Activated CD8-positive, alpha-beta memory T cell treated with anti-CD3 and anti-CD28 coated beads for 1 hour (primary cell): ENCODE measurements around the gene TMEM184B.
A peak's percentile ranks its signal among the peaks of the same experiment; 100 is the strongest.

Experiments used
- DNase-seq, 2 donors: peaks; one replicate each; pipeline ENCODE4 v3.0.0-alpha.2; 2020; ENCODE audit warnings: low read depth in 1 of 2; ENCODE audit errors: extremely low read depth in 1 of 2

The TMEM184B gene

DNA sequence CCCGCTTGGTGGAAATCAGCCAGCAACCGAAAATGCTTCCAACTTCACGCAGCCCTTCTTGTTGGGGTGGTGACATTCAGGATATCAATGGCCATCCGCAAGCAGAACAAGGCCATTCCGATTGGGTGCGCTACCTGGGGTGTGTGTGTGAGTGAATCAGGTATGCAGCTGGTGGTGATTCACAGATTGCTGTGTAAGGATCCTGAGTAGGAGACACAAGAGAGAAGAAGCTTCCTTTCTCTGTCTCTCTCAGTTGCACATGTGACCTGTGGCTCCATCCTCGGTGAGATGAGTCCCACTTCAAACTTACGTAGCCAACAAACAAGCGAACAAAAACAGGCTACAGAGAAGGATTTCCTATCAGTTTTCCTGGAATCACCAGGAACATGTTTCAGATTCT, 9.6 kb upstream of the TMEM184B start:
- no peak for DNase-seq

GRCh38 chr22:38276166-38276565, 3.4 kb upstream of the TMEM184B start:
- no peak for DNase-seq

DNA sequence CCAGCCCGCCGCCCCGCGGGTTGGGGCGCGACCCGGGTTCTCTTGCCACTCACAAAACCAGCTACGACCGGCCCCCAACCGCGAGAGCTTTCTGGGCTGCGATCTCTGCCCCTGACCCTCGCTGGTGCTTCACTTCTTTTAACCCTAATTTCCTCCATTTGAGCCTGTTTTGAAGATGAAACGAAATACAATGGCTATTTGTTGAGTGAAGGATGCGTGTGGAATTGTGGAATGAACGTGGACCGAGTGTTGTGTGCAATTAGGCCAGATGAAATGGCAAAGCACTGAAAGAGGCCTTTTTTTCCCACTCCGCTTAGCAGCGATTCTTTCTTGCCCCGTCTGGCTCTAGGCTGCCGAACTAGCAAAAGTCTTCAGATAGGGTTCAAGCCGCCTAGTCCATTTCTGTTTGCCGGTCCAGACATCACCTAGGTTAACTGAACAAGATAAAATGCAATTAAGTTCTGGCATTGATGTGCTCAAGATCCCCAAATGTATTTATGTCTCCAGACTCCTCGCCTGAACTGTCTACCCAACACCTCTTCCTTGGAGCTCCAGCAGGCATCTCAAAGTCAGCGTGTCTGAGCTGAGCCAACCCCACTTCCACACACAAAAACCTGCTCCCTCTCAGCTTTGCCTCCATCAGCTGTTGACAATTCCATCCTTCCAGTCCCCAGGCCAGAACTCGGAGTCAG, 471 bp upstream of the TMEM184B start:
- no peak for DNase-seq

DNA sequence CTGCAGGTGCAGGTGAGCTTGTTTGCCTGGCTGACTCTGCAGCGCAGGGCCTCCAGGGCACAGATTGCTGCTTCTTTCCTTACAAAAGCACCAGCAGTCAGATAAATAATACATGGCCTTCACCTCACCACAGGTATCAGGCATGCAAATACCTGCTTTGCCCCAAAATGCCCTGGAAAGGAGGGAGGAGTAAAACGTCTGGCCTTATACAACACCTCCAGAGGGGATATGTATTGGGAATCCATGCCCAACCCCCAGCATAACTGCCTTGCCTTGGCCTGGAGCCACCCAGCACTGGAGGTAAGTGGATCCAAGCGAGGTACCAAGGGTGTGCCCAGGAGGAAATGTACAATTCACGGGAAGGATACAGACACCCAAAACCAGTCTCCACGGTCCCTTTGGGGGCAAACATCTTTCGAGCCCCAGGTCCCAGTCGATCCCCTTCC, 860 bp downstream of the TMEM184B start:
- DNase-seq = no peak

DNA sequence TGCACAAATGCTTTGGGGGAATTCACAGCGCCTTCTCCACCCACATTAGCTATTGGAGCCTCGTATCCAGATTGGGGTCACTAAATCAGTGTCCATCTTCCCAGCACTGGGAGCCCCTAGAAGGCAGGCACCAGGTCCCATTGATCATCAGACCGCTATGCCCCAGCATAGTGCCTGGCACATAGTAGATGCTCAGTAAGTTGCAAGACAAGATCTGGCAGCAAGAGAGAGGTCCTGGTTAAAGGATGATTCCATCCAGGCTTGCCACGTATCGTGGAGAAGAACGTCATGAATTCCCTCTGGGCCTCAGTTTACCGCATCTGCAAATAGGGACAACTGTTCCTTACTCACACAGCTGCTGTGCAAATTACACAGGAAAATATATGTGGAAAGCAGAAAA, 1.7 kb downstream of the TMEM184B start:
- no peak for DNase-seq

GRCh38 chr22:38270091-38270992, 2.5 kb downstream of the TMEM184B start:
- DNase-seq = no peak

DNA sequence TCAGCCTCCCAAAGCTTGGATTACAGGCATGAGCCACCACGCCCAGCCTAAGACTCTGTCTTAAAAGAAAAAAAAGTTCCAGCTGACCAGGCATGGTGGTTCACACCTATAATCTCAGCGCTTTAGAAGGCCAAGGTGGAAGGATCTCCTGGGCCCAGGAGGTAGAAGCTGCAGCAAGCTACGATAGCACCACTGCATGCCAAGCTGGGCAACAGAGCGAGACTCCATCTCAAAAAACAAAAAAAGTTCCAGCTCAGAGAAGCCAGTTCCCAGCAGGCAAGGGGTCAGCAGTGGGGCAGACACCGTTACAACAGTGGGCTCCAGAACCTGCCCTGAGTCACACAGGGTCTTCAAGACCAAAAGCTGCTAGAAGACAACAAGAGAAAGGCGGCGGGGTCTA, 3.3 kb downstream of the TMEM184B start:
- DNase-seq = no peak

- DNase-seq = peak; percentile 18 to 27
Observed at GRCh38 chr22:38267086-38267485, 5.7 kb downstream of the TMEM184B start.

- DNase-seq = no peak
Observed at GRCh38 chr22:38266120-38266519, 6.7 kb downstream of the TMEM184B start.

- no peak for DNase-seq
Observed at GRCh38 chr22:38264322-38264843, 8.4 kb downstream of the TMEM184B start.

DNA sequence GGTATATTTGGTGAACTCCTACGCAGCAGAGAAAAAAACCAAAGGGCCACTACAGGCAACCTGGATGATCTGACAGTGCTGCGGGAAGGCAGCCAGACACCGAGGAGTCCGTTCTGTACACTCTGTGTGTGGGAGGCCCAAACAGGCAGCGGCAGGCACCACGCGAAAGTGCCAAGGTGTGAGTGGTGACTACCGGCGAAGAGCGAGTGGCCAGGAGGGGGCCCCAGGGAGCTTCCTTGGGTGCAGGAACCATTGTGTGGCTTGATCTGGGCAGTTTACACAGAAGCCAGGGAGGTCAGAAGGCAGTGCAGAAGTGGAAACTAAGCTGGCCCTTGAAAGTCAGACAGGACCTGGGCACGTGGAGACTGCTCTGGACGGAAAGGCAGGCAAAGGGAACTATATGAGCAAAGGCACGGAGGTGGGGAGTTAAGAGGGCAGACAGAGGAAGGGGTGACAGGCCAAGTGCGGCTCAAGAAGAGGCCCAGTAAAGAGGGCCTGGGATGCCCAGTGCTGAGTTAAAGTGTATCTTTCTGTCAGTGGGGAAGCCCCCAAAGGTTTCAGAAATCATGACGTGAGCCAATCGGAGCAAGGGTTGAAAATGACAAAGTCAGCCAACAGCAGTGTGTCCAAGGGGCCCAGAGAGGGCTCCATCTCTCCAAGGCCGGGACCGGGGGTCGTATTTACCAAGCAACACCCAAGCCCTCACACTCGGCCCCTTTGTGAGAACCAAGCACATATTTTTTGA, 10.6 kb downstream of the TMEM184B start:
- DNase-seq = no peak

DNA sequence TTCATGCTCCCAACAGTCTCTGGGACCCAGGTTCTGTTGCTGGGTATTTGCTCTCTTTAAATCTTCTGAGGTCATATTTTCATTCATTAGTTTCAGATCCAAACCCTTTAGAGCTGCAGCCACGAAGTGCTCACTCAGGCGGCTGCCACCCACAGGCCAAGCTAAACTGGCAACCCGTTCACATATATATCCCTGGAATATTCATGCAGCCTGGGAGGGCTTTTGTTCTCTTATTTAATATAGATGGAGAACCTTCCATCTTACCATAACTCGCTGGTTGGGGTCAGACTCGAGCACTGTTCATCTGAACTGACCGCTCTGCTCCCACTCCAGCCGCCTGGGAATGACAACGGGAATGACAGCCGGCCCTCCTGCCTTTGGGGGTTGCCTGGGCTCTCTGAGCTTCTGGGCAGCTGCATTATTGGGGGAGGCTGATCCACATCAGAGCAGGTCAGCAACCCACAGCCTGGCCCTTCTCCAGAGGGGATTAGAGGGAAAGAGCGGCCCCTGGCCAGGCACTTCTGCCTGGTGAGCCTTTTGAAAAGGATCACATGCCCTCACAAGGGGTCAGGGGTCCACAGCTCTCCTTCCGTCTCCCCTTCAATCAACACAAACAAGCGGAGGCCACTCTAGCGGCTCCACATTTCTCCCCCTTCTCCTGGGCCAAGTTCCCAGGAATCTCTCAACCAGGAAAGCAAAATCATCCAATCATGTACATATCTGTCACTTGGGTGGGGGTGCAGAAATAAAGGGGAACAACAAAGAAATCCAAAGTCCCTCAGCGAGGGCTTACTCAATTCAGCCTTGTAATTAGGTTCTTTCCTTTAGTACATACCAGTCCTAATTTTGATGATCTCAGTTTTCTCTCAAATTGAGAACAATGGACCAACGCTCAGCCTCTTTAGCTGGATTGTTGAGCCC, 11.8 kb downstream of the TMEM184B start:
- no peak for DNase-seq

- DNase-seq = no peak
Observed at GRCh38 chr22:38259370-38259769, 13.4 kb downstream of the TMEM184B start.

GRCh38 chr22:38258895-38259294, 13.9 kb downstream of the TMEM184B start:
- no peak for DNase-seq

DNA sequence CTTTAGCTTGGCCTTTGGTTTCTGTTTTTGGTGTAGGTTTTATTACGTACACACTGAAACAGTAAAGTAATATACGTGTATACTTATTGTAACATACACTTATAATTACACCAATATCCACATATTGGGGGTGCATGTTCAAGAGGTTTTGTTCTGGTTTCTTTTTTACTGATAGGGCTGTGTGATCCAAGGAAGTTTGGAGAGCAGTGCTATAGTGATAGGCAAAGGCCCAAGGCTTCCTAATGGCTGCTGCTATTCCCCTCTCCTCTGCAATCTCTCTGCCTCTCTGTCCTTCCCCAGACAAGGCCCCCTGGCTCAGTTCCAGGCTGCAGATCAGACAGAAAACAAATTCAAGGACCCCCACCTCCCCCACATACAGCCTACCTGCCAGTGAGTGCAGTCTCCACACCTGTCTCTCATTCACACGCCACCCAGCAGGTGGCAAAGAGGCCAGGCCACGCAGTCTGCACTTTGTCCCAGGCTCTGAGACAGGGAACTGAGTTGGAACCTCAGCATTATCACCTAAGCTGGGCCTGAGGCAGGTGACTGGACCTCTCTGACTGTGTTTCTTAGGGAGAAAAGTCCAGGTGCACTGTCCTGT, 15.1 kb downstream of the TMEM184B start:
- DNase-seq = no peak

DNA sequence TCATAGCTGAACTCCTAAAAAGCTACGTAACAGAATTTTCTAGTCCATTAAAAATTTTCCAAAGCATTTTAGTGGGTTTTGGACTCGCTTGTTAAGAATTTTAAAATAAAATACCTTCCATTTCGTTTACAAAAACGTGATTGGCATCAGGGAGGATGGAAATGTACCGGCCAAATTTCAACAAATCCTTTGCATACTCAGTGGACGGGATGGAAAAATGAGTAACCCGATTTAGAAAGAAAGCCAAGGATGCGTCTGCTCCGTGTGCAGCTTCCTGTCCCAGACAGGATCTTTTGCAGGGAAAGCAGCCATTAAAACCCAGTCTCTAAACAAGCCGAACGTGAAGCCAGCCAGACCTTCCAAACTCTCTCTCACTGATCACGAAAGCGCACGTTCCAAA, 15.6 kb downstream of the TMEM184B start:
- DNase-seq = no peak

DNA sequence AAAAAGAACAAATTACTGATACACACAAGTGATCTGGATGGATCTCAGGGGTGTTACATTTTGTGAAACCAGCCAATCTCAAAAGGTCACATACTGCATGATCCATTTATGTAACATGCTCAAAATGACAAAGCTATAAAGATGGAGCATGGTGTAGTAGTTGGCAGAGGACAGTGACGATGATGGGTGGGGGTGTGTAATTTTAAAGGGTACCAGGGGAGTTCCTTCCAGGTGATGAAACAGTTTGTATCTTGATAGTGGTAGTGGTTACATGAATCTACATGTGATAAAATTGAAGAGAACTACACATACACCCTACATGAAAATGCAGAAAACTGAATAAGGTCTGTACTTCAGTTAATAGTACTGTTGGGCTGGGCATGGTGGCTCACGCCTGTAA, 17.1 kb downstream of the TMEM184B start:
- no peak for DNase-seq

DNA sequence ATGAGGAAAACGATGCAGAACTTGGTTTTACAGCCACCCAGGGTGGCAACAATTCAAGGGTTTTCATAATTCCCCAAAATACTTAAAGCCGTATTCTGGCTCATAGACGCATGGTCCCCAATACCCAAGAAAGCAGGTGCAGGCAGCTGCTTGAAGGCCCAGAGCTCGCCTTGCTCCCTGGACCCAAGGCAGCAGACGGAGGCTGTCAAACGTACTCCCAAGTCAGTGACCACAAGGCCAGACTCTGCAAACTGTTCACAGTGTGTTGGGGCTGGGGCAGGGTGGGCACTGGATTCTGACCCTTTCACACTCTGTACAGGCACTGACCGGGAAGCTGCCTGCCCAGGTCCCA, 21.5 kb downstream of the TMEM184B start:
- DNase-seq = no peak

DNA sequence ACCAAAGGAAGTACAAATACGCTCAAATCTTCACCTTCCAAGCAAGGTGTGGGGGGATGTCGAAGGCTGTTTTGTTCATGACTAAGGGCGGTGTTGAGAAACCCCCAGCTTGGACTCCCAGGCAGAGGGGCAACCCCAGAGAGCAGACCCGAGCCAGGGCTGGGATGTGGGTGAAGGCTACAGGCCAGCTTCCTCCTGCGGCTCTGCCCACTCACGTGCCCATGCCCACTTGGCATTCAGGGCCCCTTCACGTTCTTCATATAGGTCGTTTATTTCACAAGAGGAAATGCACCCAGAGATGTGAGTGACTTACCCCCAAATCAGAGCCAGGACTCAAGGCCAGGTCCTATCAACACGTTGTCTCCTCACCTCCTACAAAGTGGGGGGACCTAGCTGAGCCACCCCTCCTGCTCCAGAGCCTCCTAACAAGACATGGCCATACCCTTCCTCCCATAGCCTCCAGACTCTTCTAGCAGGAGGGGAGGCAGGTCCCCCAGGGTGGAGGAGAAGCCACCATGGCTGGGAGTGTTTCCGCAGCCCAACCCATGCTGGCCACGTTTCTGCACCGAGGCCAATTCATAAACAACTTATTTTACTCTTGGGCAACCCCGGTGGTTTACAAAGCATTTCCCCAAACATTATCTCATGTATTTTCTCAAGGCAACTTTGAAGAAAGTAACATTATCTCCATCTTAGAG, 22.0 kb downstream of the TMEM184B start:
- no peak for DNase-seq
